Measurements from ENCODE around the gene DEPDC4. TPM values are rescaled to one million over a fixed set of nuclear protein-coding genes. Genes with fewer than 3 reads are reported as not detected.

Gene DEPDC4
- polyA plus RNA-seq, 1 donor from 2014 or later, result 1.2 TPM

DNA sequence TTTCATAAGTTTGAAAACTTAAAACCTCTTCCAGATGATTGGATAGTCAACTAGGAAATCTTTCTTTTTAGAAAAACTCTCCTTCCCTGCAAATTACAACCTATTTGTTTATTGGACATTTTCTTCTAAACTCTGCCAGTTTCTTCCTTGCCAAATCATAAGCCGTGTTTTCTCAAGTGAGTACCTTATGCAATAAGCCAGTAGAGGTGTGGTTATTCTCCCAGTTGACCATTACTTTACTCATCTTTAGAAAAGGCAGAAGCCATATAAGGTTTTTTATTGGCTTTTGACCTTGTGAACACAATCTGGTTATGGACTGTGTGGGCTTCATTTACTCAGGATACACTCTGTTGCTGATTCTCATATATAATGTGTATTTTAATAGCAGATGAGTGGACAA lies 51.7 kb downstream of the DEPDC4 start:
- Histone ChIP-seq H3K36me3 (ENCODE audit: insufficient read depth, low read length) (peaks cover 11% of the 10 kb centered on the region), H3F3A (ENCODE audit: insufficient read depth, low read length, poor library complexity, severe bottlenecking) (no peaks in the 10 kb centered on the region), H3K79me2 (replicated peaks; ENCODE audit: insufficient read depth, low read length) (no peaks in the 10 kb centered on the region), H2AFZ (ENCODE audit: low read depth, low read length) (no peak overlapping the region), H3K27ac (ENCODE audit: low read length) (no peak overlapping the region), H3K9me3 (ENCODE audit: low read length) (no peaks in the 10 kb centered on the region), H3K27me3 (ENCODE audit: insufficient read depth, low read depth, low read length) (no peaks in the 10 kb centered on the region), H3K4me2 (ENCODE audit: low read length) (no peak overlapping the region), H3K9ac (ENCODE audit: low read length) (no peak overlapping the region), H4K20me1 (ENCODE audit: insufficient read depth) (no peaks in the 10 kb centered on the region), H3K4me3 (ENCODE audit: low read length) (no peak overlapping the region), H3K9me2 (ENCODE audit: insufficient read depth, low read length) (no peaks in the 10 kb centered on the region)
- TF ChIP-seq, protein P1, sequence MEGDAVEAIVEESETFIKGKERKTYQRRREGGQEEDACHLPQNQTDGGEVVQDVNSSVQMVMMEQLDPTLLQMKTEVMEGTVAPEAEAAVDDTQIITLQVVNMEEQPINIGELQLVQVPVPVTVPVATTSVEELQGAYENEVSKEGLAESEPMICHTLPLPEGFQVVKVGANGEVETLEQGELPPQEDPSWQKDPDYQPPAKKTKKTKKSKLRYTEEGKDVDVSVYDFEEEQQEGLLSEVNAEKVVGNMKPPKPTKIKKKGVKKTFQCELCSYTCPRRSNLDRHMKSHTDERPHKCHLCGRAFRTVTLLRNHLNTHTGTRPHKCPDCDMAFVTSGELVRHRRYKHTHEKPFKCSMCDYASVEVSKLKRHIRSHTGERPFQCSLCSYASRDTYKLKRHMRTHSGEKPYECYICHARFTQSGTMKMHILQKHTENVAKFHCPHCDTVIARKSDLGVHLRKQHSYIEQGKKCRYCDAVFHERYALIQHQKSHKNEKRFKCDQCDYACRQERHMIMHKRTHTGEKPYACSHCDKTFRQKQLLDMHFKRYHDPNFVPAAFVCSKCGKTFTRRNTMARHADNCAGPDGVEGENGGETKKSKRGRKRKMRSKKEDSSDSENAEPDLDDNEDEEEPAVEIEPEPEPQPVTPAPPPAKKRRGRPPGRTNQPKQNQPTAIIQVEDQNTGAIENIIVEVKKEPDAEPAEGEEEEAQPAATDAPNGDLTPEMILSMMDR (IDR thresholded peaks at IDR 0.05; ENCODE audit: poor library complexity, severe bottlenecking), result no peak
- TF ChIP-seq TAF1 (IDR thresholded peaks at IDR 0.05; ENCODE audit: low read depth) (no peak), POLR2AphosphoS5 (IDR thresholded peaks at IDR 0.05) (no peak), EZH2 (IDR thresholded peaks at IDR 0.05; ENCODE audit: borderline replicate concordance, insufficient read depth, low read length, poor library complexity, severe bottlenecking) (no peak), RAD21 (conservative IDR thresholded peaks at IDR 0.05) (no peak), MXI1 (conservative IDR thresholded peaks at IDR 0.05; ENCODE audit: poor library complexity, severe bottlenecking) (no peak), SMC3 (conservative IDR thresholded peaks at IDR 0.05; ENCODE audit: poor library complexity) (no peak), EP300 (conservative IDR thresholded peaks at IDR 0.05; ENCODE audit: poor library complexity, severe bottlenecking) (no peak)
- TF ChIP-seq, protein P2, sequence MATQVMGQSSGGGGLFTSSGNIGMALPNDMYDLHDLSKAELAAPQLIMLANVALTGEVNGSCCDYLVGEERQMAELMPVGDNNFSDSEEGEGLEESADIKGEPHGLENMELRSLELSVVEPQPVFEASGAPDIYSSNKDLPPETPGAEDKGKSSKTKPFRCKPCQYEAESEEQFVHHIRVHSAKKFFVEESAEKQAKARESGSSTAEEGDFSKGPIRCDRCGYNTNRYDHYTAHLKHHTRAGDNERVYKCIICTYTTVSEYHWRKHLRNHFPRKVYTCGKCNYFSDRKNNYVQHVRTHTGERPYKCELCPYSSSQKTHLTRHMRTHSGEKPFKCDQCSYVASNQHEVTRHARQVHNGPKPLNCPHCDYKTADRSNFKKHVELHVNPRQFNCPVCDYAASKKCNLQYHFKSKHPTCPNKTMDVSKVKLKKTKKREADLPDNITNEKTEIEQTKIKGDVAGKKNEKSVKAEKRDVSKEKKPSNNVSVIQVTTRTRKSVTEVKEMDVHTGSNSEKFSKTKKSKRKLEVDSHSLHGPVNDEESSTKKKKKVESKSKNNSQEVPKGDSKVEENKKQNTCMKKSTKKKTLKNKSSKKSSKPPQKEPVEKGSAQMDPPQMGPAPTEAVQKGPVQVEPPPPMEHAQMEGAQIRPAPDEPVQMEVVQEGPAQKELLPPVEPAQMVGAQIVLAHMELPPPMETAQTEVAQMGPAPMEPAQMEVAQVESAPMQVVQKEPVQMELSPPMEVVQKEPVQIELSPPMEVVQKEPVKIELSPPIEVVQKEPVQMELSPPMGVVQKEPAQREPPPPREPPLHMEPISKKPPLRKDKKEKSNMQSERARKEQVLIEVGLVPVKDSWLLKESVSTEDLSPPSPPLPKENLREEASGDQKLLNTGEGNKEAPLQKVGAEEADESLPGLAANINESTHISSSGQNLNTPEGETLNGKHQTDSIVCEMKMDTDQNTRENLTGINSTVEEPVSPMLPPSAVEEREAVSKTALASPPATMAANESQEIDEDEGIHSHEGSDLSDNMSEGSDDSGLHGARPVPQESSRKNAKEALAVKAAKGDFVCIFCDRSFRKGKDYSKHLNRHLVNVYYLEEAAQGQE (IDR thresholded peaks at IDR 0.05; ENCODE audit: borderline replicate concordance), result no peak

DNA sequence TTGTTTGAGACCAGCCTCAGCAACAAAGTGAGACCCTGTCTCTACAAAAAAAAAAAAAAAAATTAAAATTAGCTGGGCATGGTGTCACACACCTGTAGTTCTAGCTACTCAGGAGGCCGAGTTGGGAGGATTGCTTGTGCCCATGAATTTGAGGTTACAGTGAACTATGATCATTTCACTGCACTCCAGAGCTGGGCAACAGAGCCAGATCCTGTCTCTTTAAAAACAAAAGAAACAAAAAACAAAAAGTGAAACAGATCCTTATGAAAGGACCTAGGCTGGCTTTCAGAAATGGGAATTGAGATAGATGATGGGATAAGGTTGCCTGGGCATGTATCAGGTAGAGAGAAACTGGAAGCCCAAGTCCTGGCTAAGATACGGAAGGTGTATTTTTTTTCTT lies 52.4 kb downstream of the DEPDC4 start:
- H3K4me2 ChIP-seq (ENCODE audit: low read length), result no peak overlapping the region
- no peaks in the 10 kb centered on the region for H3F3A ChIP-seq (ENCODE audit: insufficient read depth, low read length, poor library complexity, severe bottlenecking)
- H3K9ac ChIP-seq (ENCODE audit: low read length), result no peak overlapping the region
- H2AFZ ChIP-seq (ENCODE audit: low read depth, low read length), result no peak overlapping the region
- H3K27me3 ChIP-seq (ENCODE audit: insufficient read depth, low read depth, low read length), result no peaks in the 10 kb centered on the region
- H3K27ac ChIP-seq (ENCODE audit: low read length), result no peak overlapping the region
- TF ChIP-seq RAD21 (conservative IDR thresholded peaks at IDR 0.05) (no peak), EZH2 (IDR thresholded peaks at IDR 0.05; ENCODE audit: borderline replicate concordance, insufficient read depth, low read length, poor library complexity, severe bottlenecking) (no peak), EP300 (conservative IDR thresholded peaks at IDR 0.05; ENCODE audit: poor library complexity, severe bottlenecking) (no peak), POLR2AphosphoS5 (IDR thresholded peaks at IDR 0.05) (no peak), MXI1 (conservative IDR thresholded peaks at IDR 0.05; ENCODE audit: poor library complexity, severe bottlenecking) (no peak), SMC3 (conservative IDR thresholded peaks at IDR 0.05; ENCODE audit: poor library complexity) (no peak), TAF1 (IDR thresholded peaks at IDR 0.05; ENCODE audit: low read depth) (no peak)
- TF ChIP-seq, protein P2 (IDR thresholded peaks at IDR 0.05; ENCODE audit: borderline replicate concordance), result no peak
- TF ChIP-seq, protein P1 (IDR thresholded peaks at IDR 0.05; ENCODE audit: poor library complexity, severe bottlenecking), result no peak
- H4K20me1 ChIP-seq (ENCODE audit: insufficient read depth), result no peaks in the 10 kb centered on the region
- no peaks in the 10 kb centered on the region for H3K79me2 ChIP-seq (replicated peaks; ENCODE audit: insufficient read depth, low read length)
- no peaks in the 10 kb centered on the region for H3K9me3 ChIP-seq (ENCODE audit: low read length)
- H3K36me3 ChIP-seq (ENCODE audit: insufficient read depth, low read length), result peaks cover 11% of the 10 kb centered on the region
- no peak overlapping the region for H3K4me3 ChIP-seq (ENCODE audit: low read length)
- H3K9me2 ChIP-seq (ENCODE audit: insufficient read depth, low read length), result no peaks in the 10 kb centered on the region

All from neural cell (in vitro differentiated cells).